H9 (cell line): ENCODE data around the gene FSD1. TPM values are rescaled to one million over a fixed set of nuclear protein-coding genes. Genes with fewer than 3 reads are reported as not detected.

ENCODE experiments used
- DNase-seq: peaks from one replicate; pipeline ENCODE4 v3.0.0-alpha.2; 2017
- H2AFZ ChIP-seq: one replicate; pipeline ENCODE4 v1.6.1; 2013; ENCODE audit warnings: mild to moderate bottlenecking, low read length, control low read depth, moderate library complexity
- H2AK5ac ChIP-seq: 2 replicates; pipeline ENCODE4 v1.6.1; 2013; ENCODE audit warnings: low read length, control low read depth, mixed read lengths; ENCODE audit not compliant: insufficient read length
- H2BK120ac ChIP-seq: one replicate; pipeline ENCODE4 v1.6.1; 2013; ENCODE audit warnings: low read depth, mild to moderate bottlenecking, low read length, control low read depth, inconsistent platforms; ENCODE audit not compliant: poor library complexity, severe bottlenecking
- H2BK12ac ChIP-seq: 2 replicates; pipeline ENCODE4 v1.6.1; 2013; ENCODE audit warnings: low read length, control low read depth, mixed read lengths, low read depth; ENCODE audit not compliant: insufficient read length
- H2BK15ac ChIP-seq: 2 replicates; pipeline ENCODE4 v1.6.1; 2013; ENCODE audit warnings: low read depth, low read length, control low read depth
- H2BK20ac ChIP-seq: one replicate; pipeline ENCODE4 v1.6.1; 2013; ENCODE audit warnings: low read depth, mild to moderate bottlenecking, low read length, control low read depth, inconsistent platforms; ENCODE audit not compliant: poor library complexity, severe bottlenecking
- H2BK5ac ChIP-seq: 2 replicates; pipeline ENCODE4 v1.6.1; 2013; ENCODE audit warnings: low read length, control low read depth, mixed read lengths; ENCODE audit not compliant: insufficient read length
- H3K14ac ChIP-seq: 2 replicates; pipeline ENCODE4 v1.6.1; 2013; ENCODE audit warnings: low read length, control low read depth; ENCODE audit not compliant: insufficient read depth
- H3K18ac ChIP-seq: 2 replicates; pipeline ENCODE4 v1.6.1; 2013; ENCODE audit warnings: low read depth, mild to moderate bottlenecking, mixed read lengths, low read length, control low read depth; ENCODE audit not compliant: insufficient read length
- H3K23ac ChIP-seq: 2 replicates; pipeline ENCODE4 v1.6.1; 2013; ENCODE audit warnings: low read length, control low read depth, mixed read lengths, low read depth; ENCODE audit not compliant: insufficient read length
- H3K23me2 ChIP-seq: 2 replicates; pipeline ENCODE4 v1.6.1; 2013; ENCODE audit warnings: low read depth, mild to moderate bottlenecking, mixed read lengths, low read length, control low read depth; ENCODE audit not compliant: insufficient read length, poor library complexity, severe bottlenecking
- H3K27ac ChIP-seq: 2 replicates; pipeline ENCODE4 v1.5.1; 2013; ENCODE audit warnings: low read length, control low read depth, mixed read lengths, low read depth; ENCODE audit not compliant: insufficient read length
- H3K27me3 ChIP-seq: 2 replicates; pipeline ENCODE4 v1.6.1; 2013; ENCODE audit warnings: low read length, control low read depth, inconsistent platforms; ENCODE audit not compliant: insufficient read depth
- H3K4ac ChIP-seq: 2 replicates; pipeline ENCODE4 v1.6.1; 2013; ENCODE audit warnings: low read depth, mild to moderate bottlenecking, control low read depth, inconsistent platforms, low read length, moderate library complexity
- H3K4me1 ChIP-seq: 2 replicates; pipeline ENCODE4 v1.6.1; 2013; ENCODE audit warnings: low read length, control low read depth, inconsistent platforms; ENCODE audit not compliant: insufficient read depth
- H3K4me2 ChIP-seq: 2 replicates; pipeline ENCODE4 v1.6.1; 2013; ENCODE audit warnings: low read length, control low read depth, mixed read lengths; ENCODE audit not compliant: insufficient read length, insufficient read depth
- H3K56ac ChIP-seq: 2 replicates; pipeline ENCODE4 v1.6.1; 2013; ENCODE audit warnings: low read depth, mild to moderate bottlenecking, mixed read lengths, low read length, control low read depth; ENCODE audit not compliant: insufficient read length
- H3K79me1 ChIP-seq: 2 replicates; pipeline ENCODE4 v1.6.1; 2013; ENCODE audit warnings: low read depth, mild to moderate bottlenecking, moderate library complexity, low read length, control low read depth, inconsistent platforms; ENCODE audit not compliant: insufficient read depth, poor library complexity, severe bottlenecking
- H3K79me2 ChIP-seq: 2 replicates; pipeline ENCODE4 v1.6.1; 2013; ENCODE audit warnings: low read length, control low read depth, inconsistent platforms; ENCODE audit not compliant: insufficient read depth
- H3K9ac ChIP-seq: 2 replicates; pipeline ENCODE4 v1.6.1; 2013; ENCODE audit warnings: low read length, control low read depth, mixed read lengths; ENCODE audit not compliant: insufficient read length; ENCODE audit errors: extremely low read depth
- H3K9me3 ChIP-seq: one replicate; pipeline ENCODE4 v1.6.1; 2013; ENCODE audit warnings: low read depth, low read length, inconsistent platforms; ENCODE audit not compliant: control insufficient read depth
- H3T11ph ChIP-seq: one replicate; pipeline ENCODE4 v1.6.1; 2013; ENCODE audit warnings: mild to moderate bottlenecking, low read length, control low read depth, inconsistent platforms
- H4K20me1 ChIP-seq: one replicate; pipeline ENCODE4 v1.6.1; 2013; ENCODE audit not compliant: control insufficient read depth, insufficient read length, insufficient read depth
- H4K5ac ChIP-seq: 2 replicates; pipeline ENCODE4 v1.6.1; 2013; ENCODE audit warnings: low read depth, mild to moderate bottlenecking, mixed read lengths, low read length, control low read depth; ENCODE audit not compliant: insufficient read length
- H4K8ac ChIP-seq: replicated peaks from 2 replicates; pipeline ENCODE4 v1.6.1; 2013; ENCODE audit warnings: low read length, control low read depth, mixed read lengths, low read depth; ENCODE audit not compliant: insufficient read length
- H4K91ac ChIP-seq: 2 replicates; pipeline ENCODE4 v1.6.1; 2013; ENCODE audit warnings: low read depth, mild to moderate bottlenecking, moderate library complexity, mixed read lengths, low read length, control low read depth; ENCODE audit not compliant: insufficient read length
- H3K27ac Mint-ChIP-seq, 3 experiments: 2 replicates in 2 of 3; 3 replicates in 1 of 3; pipeline ENCODE4 v1.8.0; 2020 to 2021; ENCODE audit warnings: mixed read lengths in 3 of 3, mild to moderate bottlenecking in 1 of 3, moderate library complexity in 1 of 3
- H3K27me3 Mint-ChIP-seq: 2 replicates; pipeline ENCODE4 v1.8.0; 2021; ENCODE audit warnings: low read depth, mild to moderate bottlenecking, moderate library complexity, mixed read lengths
- H3K36me3 Mint-ChIP-seq, 3 experiments: 2 replicates in 2 of 3; 3 replicates in 1 of 3; pipeline ENCODE4 v1.8.0; 2020 to 2021; ENCODE audit warnings: low read depth in 3 of 3, mixed read lengths in 3 of 3; ENCODE audit not compliant: insufficient read depth in 1 of 3
- H3K4me1 Mint-ChIP-seq, 2 experiments: 2 replicates each; pipeline ENCODE4 v1.8.0; 2020; ENCODE audit warnings: mixed read lengths in 2 of 2
- H3K4me3 Mint-ChIP-seq, 2 experiments: 2 replicates in 1 of 2; 3 replicates in 1 of 2; pipeline ENCODE4 v1.8.0; 2020 to 2021; ENCODE audit warnings: mild to moderate bottlenecking in 2 of 2, mixed read lengths in 2 of 2, moderate library complexity in 1 of 2
- H3K9me3 Mint-ChIP-seq, 2 experiments: 2 replicates in 1 of 2; 3 replicates in 1 of 2; pipeline ENCODE4 v1.8.0; 2020; ENCODE audit warnings: mild to moderate bottlenecking in 2 of 2, mixed read lengths in 2 of 2, moderate library complexity in 1 of 2
- CTCF ChIP-seq: fragments of 200-600 bp; sonication (generic); conservative IDR thresholded peaks from 3 replicates; pipeline ENCODE4 v1.8.0; 2021; ENCODE audit warnings: antibody characterized with exemption, mild to moderate bottlenecking
- WGBS: extraction: QIAGEN DNeasy Blood & Tissue Kit; methylation state at CpG from one replicate; pipeline ENCODE4 v1.1.7; 2013; ENCODE audit warnings: missing lambda C conversion rate, low lambda C conversion rate, mixed read lengths; ENCODE audit not compliant: insufficient read length; ENCODE audit errors: extremely low coverage; 5-methylcytosine and 5-hydroxymethylcytosine counted together
- total RNA-seq: library from RNA; stranded (reverse); gene quantifications from 2 replicates; pipeline ENCODE4 v1.2.1, GENCODE V29; 2021

FSD1 gene
- total RNA-seq, 1 experiment from 2014 or later, result 53.6 TPM

GRCh38 chr19:4256563-4256962 lies 47.8 kb upstream of the FSD1 start:
- Histone ChIP-seq H3K79me1 (no peaks in the 10 kb centered on the region), H3K18ac (no peak overlapping the region), H3K56ac (no peak overlapping the region), H3K4me1 (no peaks in the 10 kb centered on the region), H3K27ac (no peak overlapping the region), H2BK15ac (no peak overlapping the region), H3T11ph (no peak overlapping the region), H3K27me3 (no peaks in the 10 kb centered on the region), H3K9ac (no peak overlapping the region), H4K5ac (no peak overlapping the region), H3K4ac (no peak overlapping the region), H3K79me2 (no peaks in the 10 kb centered on the region), H2BK5ac (no peak overlapping the region), H2BK20ac (no peak overlapping the region), H4K8ac (no peak overlapping the region), H3K23ac (no peak overlapping the region), H2BK12ac (no peak overlapping the region), H2AFZ (no peak overlapping the region), H3K9me3 (peaks cover 8% of the 10 kb centered on the region), H4K91ac (no peak overlapping the region), H2AK5ac (no peak overlapping the region), H3K23me2 (no peaks in the 10 kb centered on the region), H3K14ac (no peak overlapping the region), H3K4me2 (no peak overlapping the region), H2BK120ac (no peak overlapping the region), H4K20me1 (no peaks in the 10 kb centered on the region)
- H3K27me3 Mint-ChIP-seq, result no peaks in the 10 kb centered on the region
- peak; percentile 50; the same call in 2 of the 3 replicates for TF ChIP-seq CTCF
- peaks cover 55 to 80% (median 76%) of the 10 kb centered on the region in 3 experiments for H3K36me3 Mint-ChIP-seq
- H3K4me1 Mint-ChIP-seq, result no peaks in the 10 kb centered on the region
- H3K27ac Mint-ChIP-seq, result no peak overlapping the region
- H3K9me3 Mint-ChIP-seq, result peaks cover 21 to 31% of the 10 kb centered on the region in 2 experiments
- WGBS, result no CpG with 5 or more reads among the region's 4 CpGs
- no peak for DNase-seq
- no peak overlapping the region for H3K4me3 Mint-ChIP-seq
